GM21576 (cell line): ENCODE measurements around the gene CTPS2.

Source experiments
- ATAC-seq: cut with Tn5 transposase; IDR thresholded peaks from one replicate; pipeline ENCODE4 v1.9.1; 2021; ENCODE audit warnings: mild to moderate bottlenecking, moderate library complexity; ENCODE audit not compliant: unreplicated experiment

Gene CTPS2

GRCh38 chrX:16714504-16714903 is 2.0 kb upstream of the CTPS2 start:
- no peak for ATAC-seq

- ATAC-seq: peak; percentile 31
Observed at GRCh38 chrX:16711893-16712547, 449 bp downstream of the CTPS2 start.

- no peak for ATAC-seq
Observed at GRCh38 chrX:16711219-16711811, 1.2 kb downstream of the CTPS2 start.

GRCh38 chrX:16708016-16708415 is 4.5 kb downstream of the CTPS2 start:
- no peak for ATAC-seq

GRCh38 chrX:16705370-16705769 is 7.1 kb downstream of the CTPS2 start:
- ATAC-seq: no peak

- no peak for ATAC-seq
Observed at GRCh38 chrX:16702700-16703599, 9.5 kb downstream of the CTPS2 start.

- no peak for ATAC-seq
Observed at GRCh38 chrX:16700734-16701133, 11.7 kb downstream of the CTPS2 start.

GRCh38 chrX:16699389-16699788 is 13.1 kb downstream of the CTPS2 start:
- ATAC-seq: no peak

- no peak for ATAC-seq
Observed at GRCh38 chrX:16696956-16697355, 15.5 kb downstream of the CTPS2 start.

GRCh38 chrX:16695079-16695676 is 17.3 kb downstream of the CTPS2 start:
- ATAC-seq: peak; percentile 52

GRCh38 chrX:16687514-16687913 is 25.0 kb downstream of the CTPS2 start:
- ATAC-seq: no peak

- no peak for ATAC-seq
Observed at GRCh38 chrX:16683007-16683664, 29.3 kb downstream of the CTPS2 start.

GRCh38 chrX:16678689-16679088 is 33.8 kb downstream of the CTPS2 start:
- ATAC-seq: no peak

GRCh38 chrX:16671005-16671404 is 41.5 kb downstream of the CTPS2 start:
- ATAC-seq: no peak

- ATAC-seq: no peak
Observed at GRCh38 chrX:16666541-16666940, 45.9 kb downstream of the CTPS2 start.

GRCh38 chrX:16665089-16665488 is 47.4 kb downstream of the CTPS2 start:
- no peak for ATAC-seq

GRCh38 chrX:16664626-16665025 is 47.8 kb downstream of the CTPS2 start:
- ATAC-seq: no peak

GRCh38 chrX:16664074-16664473 is 48.4 kb downstream of the CTPS2 start:
- ATAC-seq: no peak

GRCh38 chrX:16662402-16662801 is 50.1 kb downstream of the CTPS2 start:
- no peak for ATAC-seq

GRCh38 chrX:16661495-16661894 is 51.0 kb downstream of the CTPS2 start:
- ATAC-seq: no peak

- ATAC-seq: no peak
Observed at GRCh38 chrX:16659321-16659720, 53.1 kb downstream of the CTPS2 start.
